Brain microvascular endothelial cell (primary cell): ENCODE results near the gene TTC1.

Source experiments
- DNase-seq: peaks from one replicate; pipeline ENCODE4 v3.0.0-alpha.2; 2020
- H3K27ac ChIP-seq: fragments of 250-450 bp; sonication (Bioruptor Pico); 2 replicates; pipeline ENCODE4 v1.5.1; 2020; ENCODE audit warnings: mild to moderate bottlenecking, moderate library complexity
- H3K27me3 ChIP-seq: fragments of 250-450 bp; sonication (Bioruptor Pico); replicated peaks from 2 replicates; pipeline ENCODE4 v1.5.1; 2020; ENCODE audit warnings: mild to moderate bottlenecking
- H3K36me3 ChIP-seq: fragments of 250-450 bp; sonication (Bioruptor Pico); replicated peaks from 2 replicates; pipeline ENCODE4 v1.5.1; 2020; ENCODE audit warnings: mild to moderate bottlenecking
- H3K4me3 ChIP-seq: 2 replicates; pipeline ENCODE4 v1.5.1; 2011; ENCODE audit warnings: low read depth, mild to moderate bottlenecking, control low read depth, low read length, moderate library complexity
- CTCF ChIP-seq: IDR thresholded peaks from 2 replicates; pipeline ENCODE4 v1.5.1; 2011; ENCODE audit warnings: low read depth, mild to moderate bottlenecking, moderate library complexity, low read length, control low read depth, inconsistent platforms; ENCODE audit errors: missing control alignments
- in situ Hi-C: cut with HindIII; loops from 2 replicates; pipeline ENCODE4 v1.10.0; 2017; ENCODE audit warnings: low sequenced_read_pairs, low pct_ligation_motif_present

Gene TTC1

GRCh38 chr5:159976921-159977320, 32.0 kb upstream of the TTC1 start:
- no peak overlapping the region for H3K4me3 ChIP-seq
- H3K36me3 ChIP-seq = no peaks in the 10 kb centered on the region
- in situ Hi-C loops = no loop called here
- H3K27me3 ChIP-seq = no peaks in the 10 kb centered on the region
- DNase-seq = no peak
- H3K27ac ChIP-seq = no peak overlapping the region
- no peak for TF ChIP-seq CTCF

DNA sequence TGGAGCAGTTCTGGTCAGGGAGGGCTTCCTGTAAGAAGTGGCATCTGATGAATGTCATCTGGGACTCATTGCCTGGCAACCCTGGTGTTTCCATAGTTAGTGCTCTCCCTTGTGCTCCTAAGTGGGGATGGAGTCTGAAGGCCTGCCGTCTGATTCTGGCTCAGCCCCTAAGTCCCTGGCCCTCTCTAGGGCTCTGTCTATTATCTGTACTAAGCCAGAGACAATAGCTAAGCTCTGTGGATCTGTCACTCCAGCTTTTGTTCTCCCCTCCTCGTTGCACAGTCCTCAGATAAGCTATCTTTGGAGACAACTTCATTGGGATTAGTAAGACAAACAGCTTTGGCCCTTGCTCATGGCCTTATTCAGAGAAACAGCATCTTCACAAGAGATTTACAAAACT, 30.6 kb upstream of the TTC1 start:
- no peak overlapping the region for H3K4me3 ChIP-seq
- no peaks in the 10 kb centered on the region for H3K36me3 ChIP-seq
- no peak for DNase-seq
- H3K27ac ChIP-seq = no peak overlapping the region
- H3K27me3 ChIP-seq = no peaks in the 10 kb centered on the region
- in situ Hi-C loops = no loop called here
- TF ChIP-seq CTCF = no peak

GRCh38 chr5:159982421-159983173, 26.3 kb upstream of the TTC1 start:
- in situ Hi-C loops = no loop called here
- no peak for DNase-seq
- Histone ChIP-seq H3K27me3 (no peaks in the 10 kb centered on the region), H3K36me3 (no peaks in the 10 kb centered on the region), H3K27ac (no peak overlapping the region), H3K4me3 (no peak overlapping the region)
- no peak for TF ChIP-seq CTCF

GRCh38 chr5:159987031-159987674, 21.8 kb upstream of the TTC1 start:
- no peak overlapping the region for H3K27ac ChIP-seq
- H3K27me3 ChIP-seq = no peaks in the 10 kb centered on the region
- in situ Hi-C loops = no loop called here
- H3K36me3 ChIP-seq = no peaks in the 10 kb centered on the region
- DNase-seq = peak; percentile 50
- TF ChIP-seq CTCF = peak; percentile 87
- peak overlapping the region; percentile 42 for H3K4me3 ChIP-seq

GRCh38 chr5:159990506-159990905, 18.4 kb upstream of the TTC1 start:
- DNase-seq = no peak
- in situ Hi-C loops = no loop called here
- no peaks in the 10 kb centered on the region for H3K27me3 ChIP-seq

More at GRCh38 chr5:159990506-159990905, 18.4 kb upstream of the TTC1 start:
- TF ChIP-seq CTCF = no peak
- no peaks in the 10 kb centered on the region for H3K36me3 ChIP-seq
- H3K27ac ChIP-seq = no peak overlapping the region
- no peak overlapping the region for H3K4me3 ChIP-seq
